SJCRH30 (cell line): ENCODE measurements around the gene SEC22C. TPM values are rescaled to one million over a fixed set of nuclear protein-coding genes. Genes with fewer than 3 reads are reported as not detected.

Experiments used
- total RNA-seq: library from RNA; depleted of rRNA; stranded (reverse); fragments of >200 nt; shearing (Covaris generic); gene quantifications from 2 replicates; pipeline ENCODE4 v1.2.3, GENCODE V29; 2014; rRNA removed

The SEC22C gene
- total RNA-seq, 1 experiment from 2014 or later = 27.2 TPM

Other genes with a start within 250 kb of the SEC22C start
- not detected in 2 replicates for gene LYZL4, start 171.4 kb downstream of the SEC22C start, total RNA-seq
- gene VIPR1, start 79.3 kb downstream of the SEC22C start, total RNA-seq = not detected in 2 replicates
- 36.6 and 38.5 TPM in 2 replicates for gene SS18L2, start 8.9 kb upstream of the SEC22C start, total RNA-seq
- 25.9 and 40.6 TPM in 2 replicates for gene NKTR, start 18.7 kb upstream of the SEC22C start, total RNA-seq
- gene ZBTB47, start 71.7 kb upstream of the SEC22C start, total RNA-seq = 3.5 and 4.0 TPM in 2 replicates
- 0.59 and 0.71 TPM in 2 replicates for gene KLHL40, start 103.6 kb upstream of the SEC22C start, total RNA-seq
- not detected in 2 replicates for gene HHATL, start 120.8 kb upstream of the SEC22C start, total RNA-seq
- gene CCDC13, start 191.3 kb upstream of the SEC22C start, total RNA-seq = 0.33 and 0.34 TPM in 2 replicates
- gene HIGD1A, start 222.5 kb upstream of the SEC22C start, total RNA-seq = 155 and 171 TPM in 2 replicates
- gene ACKR2, start 227.5 kb upstream of the SEC22C start, total RNA-seq = not detected in 2 replicates